VCaP (cell line): ENCODE measurements around the gene GTPBP2.
"Not testable (repeated sequence)": the region's sequence is repeated elsewhere in the genome, so short reads cannot be mapped to it uniquely, and the experiment has no call there.

Experiments
- H3K27ac ChIP-seq: fragments of 450-650 bp; 2 replicates; pipeline ENCODE4 v1.5.1; 2017
- TF ChIP-seq, protein P1 (sequence below): fragments of 450-650 bp; conservative IDR thresholded peaks from 2 replicates; pipeline ENCODE4 v1.5.1; 2017; ENCODE audit warnings: mild to moderate bottlenecking, moderate library complexity

GTPBP2 gene

DNA sequence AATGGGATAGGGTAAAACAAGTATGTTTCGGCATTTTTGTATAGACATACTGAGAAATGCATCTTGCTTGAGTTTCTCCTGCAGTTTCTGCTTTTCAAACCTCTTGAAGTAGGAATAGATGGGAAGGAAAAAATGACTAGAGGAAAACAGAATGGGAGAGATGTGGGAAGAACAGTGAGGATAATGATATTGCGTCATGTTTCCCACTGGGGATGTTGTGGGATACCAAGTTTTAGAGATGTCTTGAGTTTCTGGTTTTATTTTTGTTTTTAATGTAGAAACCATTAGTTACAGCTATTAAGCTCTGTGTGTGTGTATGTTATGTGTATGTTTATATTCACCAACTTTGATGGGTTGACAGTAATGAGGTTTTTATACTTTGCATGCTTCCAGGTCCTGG lies 28.5 kb downstream of the GTPBP2 start:
- H3K27ac ChIP-seq = no peak overlapping the region
- TF ChIP-seq, protein P1, sequence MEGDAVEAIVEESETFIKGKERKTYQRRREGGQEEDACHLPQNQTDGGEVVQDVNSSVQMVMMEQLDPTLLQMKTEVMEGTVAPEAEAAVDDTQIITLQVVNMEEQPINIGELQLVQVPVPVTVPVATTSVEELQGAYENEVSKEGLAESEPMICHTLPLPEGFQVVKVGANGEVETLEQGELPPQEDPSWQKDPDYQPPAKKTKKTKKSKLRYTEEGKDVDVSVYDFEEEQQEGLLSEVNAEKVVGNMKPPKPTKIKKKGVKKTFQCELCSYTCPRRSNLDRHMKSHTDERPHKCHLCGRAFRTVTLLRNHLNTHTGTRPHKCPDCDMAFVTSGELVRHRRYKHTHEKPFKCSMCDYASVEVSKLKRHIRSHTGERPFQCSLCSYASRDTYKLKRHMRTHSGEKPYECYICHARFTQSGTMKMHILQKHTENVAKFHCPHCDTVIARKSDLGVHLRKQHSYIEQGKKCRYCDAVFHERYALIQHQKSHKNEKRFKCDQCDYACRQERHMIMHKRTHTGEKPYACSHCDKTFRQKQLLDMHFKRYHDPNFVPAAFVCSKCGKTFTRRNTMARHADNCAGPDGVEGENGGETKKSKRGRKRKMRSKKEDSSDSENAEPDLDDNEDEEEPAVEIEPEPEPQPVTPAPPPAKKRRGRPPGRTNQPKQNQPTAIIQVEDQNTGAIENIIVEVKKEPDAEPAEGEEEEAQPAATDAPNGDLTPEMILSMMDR = no peak

DNA sequence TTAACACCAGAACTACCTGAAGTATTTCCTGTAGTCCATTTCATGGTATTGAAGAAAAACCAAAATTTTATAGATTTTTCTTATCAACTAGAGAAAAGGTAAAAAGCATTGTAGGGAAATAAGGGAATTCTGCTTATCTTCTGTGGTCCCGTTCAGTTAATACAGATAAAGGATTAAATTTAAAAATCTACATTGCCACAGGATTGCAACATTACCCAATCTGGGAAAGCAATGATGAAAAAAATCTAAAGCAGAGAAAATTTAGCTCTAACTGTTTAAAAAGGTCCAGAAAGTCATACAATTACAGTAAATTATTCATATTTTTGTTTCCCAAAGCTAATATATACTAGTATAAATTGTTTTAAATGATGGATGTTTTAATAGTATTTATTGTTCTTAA lies 35.1 kb downstream of the GTPBP2 start:
- no peak overlapping the region for H3K27ac ChIP-seq
- TF ChIP-seq, protein P1 = no peak

DNA sequence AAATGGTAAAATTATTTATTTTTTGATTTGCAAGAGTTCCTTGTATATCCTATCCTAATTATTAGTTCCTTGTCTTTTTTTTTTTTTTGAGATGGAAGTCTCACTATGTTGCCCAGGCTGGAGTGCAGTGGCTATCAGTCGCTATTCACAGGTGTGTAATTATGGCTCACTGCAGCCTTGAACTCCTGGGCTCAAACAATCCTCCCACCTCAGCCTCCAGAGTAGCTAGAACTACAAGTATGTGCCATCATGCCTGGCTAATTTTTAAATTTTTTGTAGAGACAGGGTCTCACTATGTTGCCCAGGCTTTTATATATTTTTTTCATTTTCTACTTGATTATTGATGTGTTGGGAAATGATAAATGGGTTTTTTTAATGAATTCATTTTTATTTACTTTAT lies 39.5 kb downstream of the GTPBP2 start:
- not testable (repeated sequence) for H3K27ac ChIP-seq

DNA sequence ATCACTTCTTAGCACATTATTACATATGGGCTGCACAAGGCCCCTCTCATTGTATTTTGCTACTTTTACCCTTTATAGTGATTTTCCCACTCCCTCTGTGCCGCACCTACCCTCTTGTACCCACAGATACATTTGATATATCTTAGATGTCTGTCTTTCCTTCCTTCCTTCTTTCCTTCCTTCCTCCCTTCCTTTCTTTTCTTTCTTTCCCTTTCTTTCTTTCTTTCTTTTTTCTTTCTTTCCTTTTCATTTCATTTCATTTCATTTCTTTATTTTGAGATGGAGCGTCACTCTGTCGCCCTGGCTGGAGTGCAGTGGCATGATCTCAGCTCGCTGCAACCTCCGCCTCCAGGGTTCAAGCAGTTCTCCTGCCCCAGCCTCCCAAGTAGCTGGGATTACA lies 40.9 kb downstream of the GTPBP2 start:
- TF ChIP-seq, protein P1 = no peak
- H3K27ac ChIP-seq = no peak overlapping the region

DNA sequence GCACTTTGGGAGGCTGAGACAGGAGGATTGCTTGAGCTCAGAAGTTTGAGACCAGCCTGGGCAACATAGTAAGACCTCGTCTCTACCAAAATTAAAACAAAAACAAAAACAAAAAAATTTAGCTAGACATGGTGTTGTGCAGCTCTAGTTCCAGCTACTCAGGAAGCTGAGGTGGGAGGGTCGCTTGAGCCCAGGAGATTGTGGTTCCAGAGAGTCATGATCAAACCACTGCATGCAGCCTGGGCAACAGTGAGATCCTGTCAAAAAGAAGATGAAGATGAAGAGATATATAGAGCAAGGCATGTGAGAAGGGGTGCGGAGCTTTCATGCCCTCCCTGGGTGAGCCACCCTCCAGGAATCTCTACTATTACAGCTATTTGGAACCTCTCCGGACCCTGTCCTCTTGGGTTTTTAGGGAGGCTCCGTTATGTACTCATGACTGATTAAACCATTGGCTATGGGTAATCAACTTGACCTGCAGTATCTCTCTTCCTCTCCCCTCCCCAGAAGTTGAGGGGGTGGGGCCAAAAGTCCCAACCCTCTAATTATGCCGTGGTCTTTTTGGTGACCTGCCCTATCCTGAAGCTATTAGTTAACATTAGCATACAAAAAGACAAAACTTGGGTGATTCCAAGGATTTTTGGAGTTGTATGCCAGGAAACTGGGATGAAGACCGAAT lies 44.0 kb downstream of the GTPBP2 start:
- TF ChIP-seq, protein P1 = no peak
- no peak overlapping the region for H3K27ac ChIP-seq

DNA sequence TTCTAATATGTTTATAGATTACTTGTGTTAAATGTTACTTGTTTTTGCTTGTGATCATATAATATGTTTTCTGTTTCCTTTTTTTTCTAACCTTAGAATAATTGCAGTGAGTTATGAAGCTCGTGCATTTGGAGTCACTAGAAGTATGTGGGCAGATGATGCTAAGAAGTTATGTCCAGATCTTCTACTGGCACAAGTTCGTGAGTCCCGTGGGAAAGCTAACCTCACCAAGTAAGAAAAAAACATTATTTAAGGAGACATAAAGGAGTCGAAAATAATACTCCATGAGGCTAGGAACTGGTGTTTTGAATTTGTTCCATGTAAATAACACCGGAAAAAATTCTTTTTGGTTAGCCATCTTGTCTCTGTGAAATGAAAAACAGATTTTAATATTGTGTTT lies 46.2 kb downstream of the GTPBP2 start:
- TF ChIP-seq, protein P1 = no peak
- no peak overlapping the region for H3K27ac ChIP-seq

DNA sequence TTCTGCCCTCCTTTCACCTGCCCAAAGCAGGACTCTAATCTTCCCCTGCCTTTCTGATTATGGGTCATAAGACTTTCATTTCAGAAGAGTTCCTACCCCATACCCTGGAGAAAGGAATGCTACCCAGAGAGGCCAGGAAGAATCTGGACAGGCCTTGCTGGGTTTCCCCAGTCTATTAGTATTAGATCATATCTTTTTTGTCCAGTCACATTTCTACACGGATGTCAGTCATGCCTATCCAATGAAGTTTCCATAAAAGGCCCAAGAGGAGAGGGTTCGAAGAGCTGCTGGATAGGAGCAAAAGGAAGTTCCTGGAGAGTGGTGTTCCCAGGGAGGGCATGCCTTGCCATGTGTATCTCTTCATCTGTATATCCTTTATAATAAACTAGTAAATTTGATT lies 49.9 kb downstream of the GTPBP2 start:
- TF ChIP-seq, protein P1 = no peak
- peak overlapping the region; percentile 90 for H3K27ac ChIP-seq

DNA sequence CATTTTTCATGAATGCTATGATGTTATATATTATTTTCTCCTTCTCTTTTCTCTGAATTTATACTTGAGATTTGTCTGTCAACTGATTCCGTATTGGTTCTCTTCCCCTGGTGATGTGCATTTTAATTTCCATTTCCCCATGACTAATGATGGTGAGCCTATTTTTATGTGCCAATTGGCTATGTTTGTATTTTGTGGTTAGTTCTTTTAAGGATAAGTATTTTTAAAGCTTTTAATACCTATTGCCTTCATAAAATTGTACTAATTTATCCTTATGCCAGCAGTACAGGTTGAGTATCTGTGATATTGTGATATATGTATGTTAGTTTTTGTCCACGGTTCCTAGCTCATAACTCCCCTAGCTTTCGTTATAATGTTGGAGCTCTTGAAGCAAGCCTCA lies 50.3 kb downstream of the GTPBP2 start:
- peak overlapping the region; percentile 90 for H3K27ac ChIP-seq
- TF ChIP-seq, protein P1 = no peak
